GM21390 (cell line): ENCODE data around the gene QSER1.
A peak's percentile ranks its signal among the peaks of the same experiment; 100 is the strongest.
"Not testable (repeated sequence)": the region's sequence is repeated elsewhere in the genome, so short reads cannot be mapped to it uniquely, and the experiment has no call there.

ENCODE experiments used
- ATAC-seq: cut with Tn5 transposase; IDR thresholded peaks from one replicate; pipeline ENCODE4 v1.9.1; 2021; ENCODE audit not compliant: unreplicated experiment

QSER1 gene

GRCh38 chr11:32932196-32932595 is 39.6 kb downstream of the QSER1 start:
- ATAC-seq: no peak

GRCh38 chr11:32935462-32936029 is 42.9 kb downstream of the QSER1 start:
- no peak for ATAC-seq

- ATAC-seq: not testable (repeated sequence)
Observed at GRCh38 chr11:32936178-32936577, 43.6 kb downstream of the QSER1 start.

- ATAC-seq: not testable (repeated sequence)
Observed at GRCh38 chr11:32937283-32937682, 44.7 kb downstream of the QSER1 start.

GRCh38 chr11:32939046-32939445 is 46.4 kb downstream of the QSER1 start:
- ATAC-seq: peak; percentile 50

GRCh38 chr11:32939866-32940265 is 47.3 kb downstream of the QSER1 start:
- ATAC-seq: no peak

GRCh38 chr11:32940865-32941264 is 48.3 kb downstream of the QSER1 start:
- no peak for ATAC-seq

GRCh38 chr11:32947978-32948377 is 55.4 kb downstream of the QSER1 start:
- no peak for ATAC-seq

- no peak for ATAC-seq
Observed at GRCh38 chr11:32949739-32950138, 57.1 kb downstream of the QSER1 start.

- no peak for ATAC-seq
Observed at GRCh38 chr11:32952421-32952820, 59.8 kb downstream of the QSER1 start.

- no peak for ATAC-seq
Observed at GRCh38 chr11:32953700-32954099, 61.1 kb downstream of the QSER1 start.

- ATAC-seq: no peak
Observed at GRCh38 chr11:32960553-32961164, 68.0 kb downstream of the QSER1 start.

- ATAC-seq: no peak
Observed at GRCh38 chr11:32962016-32962415, 69.4 kb downstream of the QSER1 start.

- no peak for ATAC-seq
Observed at GRCh38 chr11:32963721-32964120, 71.1 kb downstream of the QSER1 start.

GRCh38 chr11:32968541-32968940 is 75.9 kb downstream of the QSER1 start:
- ATAC-seq: no peak

- ATAC-seq: not testable (repeated sequence)
Observed at GRCh38 chr11:32972233-32972632, 79.6 kb downstream of the QSER1 start.

- no peak for ATAC-seq
Observed at GRCh38 chr11:32972781-32973180, 80.2 kb downstream of the QSER1 start.

GRCh38 chr11:32982626-32983025 is 90.0 kb downstream of the QSER1 start:
- ATAC-seq: no peak

GRCh38 chr11:32983506-32983905 is 90.9 kb downstream of the QSER1 start:
- ATAC-seq: no peak

GRCh38 chr11:32985600-32985999 is 93.0 kb downstream of the QSER1 start:
- ATAC-seq: no peak

GRCh38 chr11:32987851-32988250 is 95.2 kb downstream of the QSER1 start:
- no peak for ATAC-seq

GRCh38 chr11:32990481-32990880 is 97.9 kb downstream of the QSER1 start:
- no peak for ATAC-seq

- ATAC-seq: no peak
Observed at GRCh38 chr11:32991427-32991826, 98.8 kb downstream of the QSER1 start.
